H1 (cell line): ENCODE data around the gene SENP7. TPM values are rescaled to one million over a fixed set of nuclear protein-coding genes. Genes with fewer than 3 reads are reported as not detected.

ENCODE experiments used
- CTCF ChIA-PET: fragments of 300-600 bp; sonication (Branson Sonifier 250); formaldehyde crosslinking; loops from one replicate; lab custom pipeline; 2021; ENCODE audit not compliant: partially characterized antibody; lab: Charles Lee
- POLR2A ChIA-PET: fragments of 300-600 bp; sonication (Branson Sonifier 250); formaldehyde crosslinking; loops from one replicate; lab custom pipeline; 2021; ENCODE audit warnings: inconsistent platforms; ENCODE audit not compliant: partially characterized antibody; lab: Charles Lee
- DNase-seq, 2 experiments: peaks; one replicate each; pipeline versions ENCODE4 v3.0.0 to v3.0.0-alpha.2; 2010 to 2022; ENCODE audit warnings: low spot score in 2 of 2, low read depth in 1 of 2, mixed read lengths in 1 of 2
- FAIRE-seq: peaks from 2 replicates; lab custom pipeline; 2011; peaks lifted over from hg19 to GRCh38; lab: Jason Lieb, UNC
- H2AFZ ChIP-seq: 2 replicates; pipeline ENCODE4 v1.8.1; 2012; ENCODE audit warnings: low read length, inconsistent platforms
- H2AK5ac ChIP-seq: 2 replicates; pipeline ENCODE4 v1.6.1; 2013; ENCODE audit warnings: low read depth, low read length
- H2BK120ac ChIP-seq: replicated peaks from 2 replicates; pipeline ENCODE3; 2013; ENCODE audit warnings: low read depth, low read length, inconsistent platforms
- H2BK12ac ChIP-seq: 2 replicates; pipeline ENCODE4 v1.6.1; 2013; ENCODE audit warnings: low read depth, low read length
- H2BK15ac ChIP-seq: 2 replicates; pipeline ENCODE4 v1.6.1; 2013; ENCODE audit warnings: low read length
- H2BK20ac ChIP-seq: 2 replicates; pipeline ENCODE4 v1.6.1; 2013; ENCODE audit warnings: low read length
- H2BK5ac ChIP-seq: 2 replicates; pipeline ENCODE4 v1.6.1; 2013; ENCODE audit warnings: low read depth, low read length
- H3K14ac ChIP-seq: 2 replicates; pipeline ENCODE4 v1.6.1; 2013; ENCODE audit warnings: inconsistent platforms; ENCODE audit not compliant: insufficient read length
- H3K18ac ChIP-seq: 2 replicates; pipeline ENCODE4 v1.6.1; 2013; ENCODE audit warnings: low read length; ENCODE audit errors: extremely low read depth
- H3K23ac ChIP-seq: 2 replicates; pipeline ENCODE4 v1.6.1; 2013; ENCODE audit warnings: inconsistent platforms; ENCODE audit not compliant: insufficient read length
- H3K23me2 ChIP-seq: 2 replicates; pipeline ENCODE4 v1.6.1; 2013; ENCODE audit warnings: low read depth, low read length
- H3K27ac ChIP-seq: 2 replicates; pipeline ENCODE4 v1.6.1; 2011; ENCODE audit warnings: low read depth, low read length, inconsistent platforms
- H3K27me3 ChIP-seq, 4 experiments: replicated peaks in 1 of 4; 1 replicate in 1 of 4; 2 replicates in 3 of 4; pipeline versions ENCODE4 v1.6.1 to v1.8.1; 2011 to 2013; ENCODE audit warnings: low read length in 3 of 4, mild to moderate bottlenecking in 3 of 4, inconsistent platforms in 2 of 4, mixed read lengths in 2 of 4, moderate library complexity in 1 of 4; ENCODE audit not compliant: control insufficient read depth in 3 of 4, insufficient read depth in 3 of 4; ENCODE audit errors: extremely low read depth in 1 of 4
- H3K36me3 ChIP-seq, 4 experiments: 2 replicates each; pipeline versions ENCODE4 v1.6.1 to v1.8.1; 2011 to 2013; ENCODE audit warnings: mild to moderate bottlenecking in 4 of 4, low read length in 3 of 4, moderate library complexity in 2 of 4, control low read depth in 1 of 4, inconsistent platforms in 1 of 4; ENCODE audit not compliant: insufficient read depth in 4 of 4, control insufficient read depth in 2 of 4
- H3K4ac ChIP-seq: replicated peaks from 2 replicates; pipeline ENCODE3; 2013; ENCODE audit warnings: low read length, low read depth, mixed read lengths, inconsistent platforms; ENCODE audit not compliant: insufficient read length
- H3K4me1 ChIP-seq, 4 experiments: replicated peaks in 1 of 4; 1 replicate in 1 of 4; 2 replicates in 3 of 4; pipeline versions ENCODE4 v1.6.1 to v1.8.1; 2011 to 2013; ENCODE audit warnings: low read length in 3 of 4, inconsistent platforms in 2 of 4, mixed read lengths in 1 of 4; ENCODE audit not compliant: insufficient read depth in 4 of 4, control insufficient read depth in 3 of 4
- H3K4me2 ChIP-seq, 2 experiments: 2 replicates each; pipeline versions ENCODE4 v1.6.1 to v1.8.1; 2011 to 2013; ENCODE audit warnings: low read depth in 2 of 2, low read length in 2 of 2, control low read depth in 1 of 2, inconsistent platforms in 1 of 2, mild to moderate bottlenecking in 1 of 2; ENCODE audit not compliant: insufficient read depth in 1 of 2
- H3K4me3 ChIP-seq, 4 experiments: fragments of 200-600, 300-600 bp in 1 of 4; sonication (generic), shearing (Covaris generic), sonication (Bioruptor Twin) in 1 of 4; 2 replicates each; pipeline versions ENCODE4 v1.5.1 to v1.8.1; 2011 to 2016; ENCODE audit warnings: low read length in 4 of 4, low read depth in 3 of 4, control low read depth in 2 of 4, inconsistent platforms in 2 of 4, mild to moderate bottlenecking in 2 of 4, mixed read lengths in 1 of 4, moderate library complexity in 1 of 4; ENCODE audit not compliant: insufficient read depth in 2 of 4; ENCODE audit errors: extremely low read depth in 1 of 4
- H3K56ac ChIP-seq: replicated peaks from 2 replicates; pipeline ENCODE3; 2013; ENCODE audit warnings: low read depth, mild to moderate bottlenecking, mixed read lengths, low read length, inconsistent platforms; ENCODE audit not compliant: insufficient read length
- H3K79me1 ChIP-seq: 2 replicates; pipeline ENCODE4 v1.6.1; 2013; ENCODE audit warnings: low read depth, low read length, control low read depth
- H3K79me2 ChIP-seq, 2 experiments: 2 replicates each; pipeline versions ENCODE4 v1.6.1 to v1.8.1; 2012 to 2013; ENCODE audit warnings: low read length in 2 of 2, mild to moderate bottlenecking in 2 of 2, inconsistent platforms in 1 of 2; ENCODE audit not compliant: insufficient read depth in 2 of 2, control insufficient read depth in 1 of 2
- H3K9ac ChIP-seq, 4 experiments: replicated peaks in 1 of 4; 1 replicate in 1 of 4; 2 replicates in 3 of 4; pipeline versions ENCODE4 v1.6.1 to v1.8.1; 2011 to 2013; ENCODE audit warnings: low read depth in 3 of 4, low read length in 3 of 4, control low read depth in 2 of 4, mild to moderate bottlenecking in 2 of 4, moderate library complexity in 2 of 4, inconsistent platforms in 1 of 4; ENCODE audit errors: extremely low read depth in 1 of 4
- H3K9me3 ChIP-seq, 2 experiments: 2 replicates each; pipeline versions ENCODE4 v1.6.1 to v1.8.1; 2012 to 2013; ENCODE audit warnings: mild to moderate bottlenecking in 2 of 2, moderate library complexity in 2 of 2, control low read depth in 1 of 2, inconsistent platforms in 1 of 2, low read depth in 1 of 2, low read length in 1 of 2, mixed read lengths in 1 of 2; ENCODE audit not compliant: insufficient read depth in 2 of 2
- H4K20me1 ChIP-seq, 2 experiments: replicated peaks in 1 of 2; 2 replicates each; pipeline versions ENCODE3 to v1.8.1; 2011 to 2013; ENCODE audit warnings: inconsistent platforms in 2 of 2, low read length in 2 of 2, mild to moderate bottlenecking in 1 of 2; ENCODE audit not compliant: insufficient read depth in 2 of 2, control insufficient read depth in 1 of 2
- H4K5ac ChIP-seq: 2 replicates; pipeline ENCODE4 v1.6.1; 2013; ENCODE audit warnings: low read length, low read depth, mixed read lengths, inconsistent platforms; ENCODE audit not compliant: insufficient read length
- H4K8ac ChIP-seq: 2 replicates; pipeline ENCODE4 v1.8.0; 2013; ENCODE audit warnings: mild to moderate bottlenecking, moderate library complexity, low read length, inconsistent platforms; ENCODE audit not compliant: insufficient read depth; ENCODE audit errors: extremely low read depth
- H4K91ac ChIP-seq: replicated peaks from 2 replicates; pipeline ENCODE3; 2013; ENCODE audit warnings: low read length, mixed read lengths, inconsistent platforms; ENCODE audit not compliant: insufficient read length
- EGR1 ChIP-seq: IDR thresholded peaks from 2 replicates; pipeline ENCODE4 v1.6.1; 2011; ENCODE audit warnings: low read depth, low read length, borderline replicate concordance
- MAX ChIP-seq: IDR thresholded peaks from 2 replicates; pipeline ENCODE4 v1.6.1; 2012; ENCODE audit warnings: inconsistent platforms
- WGBS, 2 experiments: shearing (Covaris generic) in 1 of 2; methylation state at CpG; one replicate each; pipeline versions ENCODE4 v1.1.6 to v1.1.7; 2013 to 2015; ENCODE audit warnings: low lambda C conversion rate in 2 of 2, mixed read lengths in 2 of 2, inconsistent platforms in 1 of 2, low coverage in 1 of 2, missing lambda C conversion rate in 1 of 2; ENCODE audit not compliant: insufficient replicate concordance in 2 of 2, insufficient coverage in 1 of 2, insufficient read length in 1 of 2; ENCODE audit errors: extremely low coverage in 1 of 2, missing lambda C conversion rate in 1 of 2; 5-methylcytosine and 5-hydroxymethylcytosine counted together
- polyA plus RNA-seq, 7 experiments: library from polyadenylated mRNA; depleted of rRNA in 3 of 7; stranded (reverse) in 5 of 7; unstranded in 2 of 7; fragments of >200 nt in 5 of 7; fragments of 200-250 nt in 2 of 7; gene quantifications; 1 replicate in 5 of 7; 2 replicates in 1 of 7; 4 replicates in 1 of 7; pipeline versions ENCODE4 v1.2.1 to v1.2.3, GENCODE V29; 2011 to 2013; ENCODE audit warnings: missing spikeins in 2 of 7, mixed read lengths in 2 of 7
- total RNA-seq: library from RNA; stranded (reverse); fragmentation: NEBNext Ultra II Directional; extraction: Animal tissue kit (Norgen Biotek cat#: 25700); gene quantifications from 2 replicates; pipeline ENCODE4 v1.2.1, GENCODE V29; 2021

Gene SENP7
- total and polyA plus RNA-seq, 2 of the 8 experiments (the other 6 are each of a cell fraction or from before 2014, with no cell fraction given): 2.8 to 7.8 TPM

GRCh38 chr3:101329016-101329673 is 183.9 kb downstream of the SENP7 start:
- H4K8ac ChIP-seq: no peak overlapping the region

More at GRCh38 chr3:101329016-101329673, 183.9 kb downstream of the SENP7 start:
- Histone ChIP-seq H4K91ac (no peak overlapping the region), H3K18ac (no peak overlapping the region), H3K27ac (no peak overlapping the region), H2AK5ac (no peak overlapping the region), H2BK15ac (no peak overlapping the region), H3K4ac (no peak overlapping the region), H4K20me1 (no peaks in the 10 kb centered on the region), H3K79me1 (no peaks in the 10 kb centered on the region), H3K4me1 (no peaks in the 10 kb centered on the region), H3K4me2 (no peak overlapping the region)
- POLR2A ChIA-PET: no interaction called here
- FAIRE-seq: no peak
- no peak for TF ChIP-seq MAX
- TF ChIP-seq EGR1: no peak
- TF ChIP-seq, all 59 proteins: peak for 0
- no peaks in the 10 kb centered on the region for H3K23me2 ChIP-seq
- no peak overlapping the region for H2AFZ ChIP-seq
- WGBS, 2 experiments: 99% methylated on average over 7 of the region's 7 CpGs; no CpG with 5 or more reads in 1 of the 2 experiments
- H3K79me2 ChIP-seq: no peaks in the 10 kb centered on the region
- DNase-seq: no peak
- no peaks in the 10 kb centered on the region for H3K36me3 ChIP-seq
- H3K14ac ChIP-seq: no peak overlapping the region
- H3K27me3 ChIP-seq: no peaks in the 10 kb centered on the region
- H2BK12ac ChIP-seq: no peak overlapping the region
- H2BK20ac ChIP-seq: no peak overlapping the region
- no peak overlapping the region for H3K56ac ChIP-seq
- no peaks in the 10 kb centered on the region for H3K9me3 ChIP-seq
- H3K23ac ChIP-seq: no peak overlapping the region
- no peak overlapping the region for H4K5ac ChIP-seq
- no peak overlapping the region for H2BK120ac ChIP-seq
- CTCF ChIA-PET: interaction anchor here (0.6 to 1.3 kb wide), 3 partner anchors 10 to 553 kb away, joined by 3 to 5 read pairs (median 4); no protein-coding TSS in a partner anchor
- H3K9ac ChIP-seq: no peak overlapping the region
- H2BK5ac ChIP-seq: no peak overlapping the region
- no peak overlapping the region for H3K4me3 ChIP-seq
